ENCODE measurements around the gene GNMT.

DNA sequence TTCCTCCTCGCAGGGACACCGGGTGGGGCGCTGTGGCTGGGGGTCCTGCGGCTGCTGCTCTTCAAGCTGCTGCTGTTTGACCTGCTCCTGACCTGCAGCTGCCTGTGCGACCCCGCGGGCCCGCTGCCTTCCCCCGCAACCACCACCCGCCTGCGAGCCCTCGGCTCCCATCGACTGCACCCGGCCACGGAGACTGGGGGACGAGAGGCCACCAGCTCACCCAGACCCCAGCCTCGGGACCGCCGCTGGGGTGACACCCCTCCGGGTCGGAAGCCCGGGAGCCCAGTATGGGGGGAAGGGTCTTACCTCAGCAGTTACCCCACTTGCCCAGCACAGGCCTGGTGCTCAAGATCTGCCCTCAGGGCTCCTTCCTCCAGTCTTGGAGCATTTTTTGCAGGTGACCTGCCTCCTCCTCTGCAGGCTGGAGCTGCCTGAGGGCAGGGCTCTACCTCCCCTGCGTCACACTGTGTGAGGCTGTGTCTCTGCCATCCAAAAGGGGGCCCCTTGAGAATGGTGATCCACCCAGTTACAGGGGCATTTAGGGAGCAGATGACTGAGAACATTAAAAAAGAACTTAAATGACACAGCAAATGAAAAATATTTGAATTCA lies 35.2 kb upstream of the GNMT start:
- TF ChIP-seq EZH2 (IDR thresholded peaks at IDR 0.05; ENCODE audit: borderline replicate concordance) = no peak
- TF ChIP-seq, protein P1, sequence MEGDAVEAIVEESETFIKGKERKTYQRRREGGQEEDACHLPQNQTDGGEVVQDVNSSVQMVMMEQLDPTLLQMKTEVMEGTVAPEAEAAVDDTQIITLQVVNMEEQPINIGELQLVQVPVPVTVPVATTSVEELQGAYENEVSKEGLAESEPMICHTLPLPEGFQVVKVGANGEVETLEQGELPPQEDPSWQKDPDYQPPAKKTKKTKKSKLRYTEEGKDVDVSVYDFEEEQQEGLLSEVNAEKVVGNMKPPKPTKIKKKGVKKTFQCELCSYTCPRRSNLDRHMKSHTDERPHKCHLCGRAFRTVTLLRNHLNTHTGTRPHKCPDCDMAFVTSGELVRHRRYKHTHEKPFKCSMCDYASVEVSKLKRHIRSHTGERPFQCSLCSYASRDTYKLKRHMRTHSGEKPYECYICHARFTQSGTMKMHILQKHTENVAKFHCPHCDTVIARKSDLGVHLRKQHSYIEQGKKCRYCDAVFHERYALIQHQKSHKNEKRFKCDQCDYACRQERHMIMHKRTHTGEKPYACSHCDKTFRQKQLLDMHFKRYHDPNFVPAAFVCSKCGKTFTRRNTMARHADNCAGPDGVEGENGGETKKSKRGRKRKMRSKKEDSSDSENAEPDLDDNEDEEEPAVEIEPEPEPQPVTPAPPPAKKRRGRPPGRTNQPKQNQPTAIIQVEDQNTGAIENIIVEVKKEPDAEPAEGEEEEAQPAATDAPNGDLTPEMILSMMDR (IDR thresholded peaks at IDR 0.05; ENCODE audit: poor library complexity) = no peak
